Measurements from ENCODE around the gene SLAMF1. TPM values are rescaled to one million over a fixed set of nuclear protein-coding genes. Genes with fewer than 3 reads are reported as not detected.
"Not testable (repeated sequence)": the region's sequence is repeated elsewhere in the genome, so short reads cannot be mapped to it uniquely, and the experiment has no call there.

SLAMF1 gene
- total RNA-seq, 2 experiments from 2014 or later, result 166 TPM

DNA sequence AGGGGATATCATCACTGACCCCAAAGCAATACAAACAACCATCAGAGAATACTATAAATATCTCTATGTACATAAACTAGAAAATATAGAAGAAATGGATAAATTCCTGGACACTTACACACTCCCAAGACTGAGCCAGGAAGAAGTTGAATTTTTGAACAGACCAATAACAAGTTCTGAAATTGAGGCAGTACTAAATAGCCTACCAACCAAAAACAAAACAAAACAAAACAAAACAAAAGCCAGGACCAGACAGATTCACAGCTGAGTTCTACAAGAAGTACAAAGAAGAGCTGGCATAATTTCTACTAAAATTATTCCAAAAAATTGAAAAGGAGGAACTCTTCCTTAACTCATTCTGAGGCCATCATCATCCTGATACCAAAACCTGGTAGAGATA lies 86.0 kb downstream of the SLAMF1 start:
- H3K4me3 Mint-ChIP-seq, result peak overlapping the region; percentile 71
- H3K9me3 Mint-ChIP-seq, result peaks cover 14% of the 10 kb centered on the region
- POLR2A ChIA-PET, result interaction anchor here (0.9 to 3.8 kb wide), 5 partner anchors 16 to 147 kb away, joined by 3 to 31 read pairs (median 5); no protein-coding TSS in a partner anchor
- CTCF ChIA-PET, result interaction anchor here (0.7 to 2.4 kb wide), 8 partner anchors 10 to 46 kb away, joined by 3 to 8 read pairs (median 3); no protein-coding TSS in a partner anchor
- intact Hi-C loops (cut with micrococcal nuclease), result loop anchor here (1.0 to 2.0 kb wide), 2 partner anchors 16 to 40 kb away; no protein-coding TSS in a partner anchor
- peaks cover 22% of the 10 kb centered on the region for H3K36me3 Mint-ChIP-seq
- peaks cover 82% of the 10 kb centered on the region for H3K4me1 Mint-ChIP-seq (ENCODE audit: low read depth)
- H3K27me3 Mint-ChIP-seq, result no peaks in the 10 kb centered on the region
- DNase-seq, result no peak
- H3K27ac Mint-ChIP-seq, result peak overlapping the region; percentile 91

DNA sequence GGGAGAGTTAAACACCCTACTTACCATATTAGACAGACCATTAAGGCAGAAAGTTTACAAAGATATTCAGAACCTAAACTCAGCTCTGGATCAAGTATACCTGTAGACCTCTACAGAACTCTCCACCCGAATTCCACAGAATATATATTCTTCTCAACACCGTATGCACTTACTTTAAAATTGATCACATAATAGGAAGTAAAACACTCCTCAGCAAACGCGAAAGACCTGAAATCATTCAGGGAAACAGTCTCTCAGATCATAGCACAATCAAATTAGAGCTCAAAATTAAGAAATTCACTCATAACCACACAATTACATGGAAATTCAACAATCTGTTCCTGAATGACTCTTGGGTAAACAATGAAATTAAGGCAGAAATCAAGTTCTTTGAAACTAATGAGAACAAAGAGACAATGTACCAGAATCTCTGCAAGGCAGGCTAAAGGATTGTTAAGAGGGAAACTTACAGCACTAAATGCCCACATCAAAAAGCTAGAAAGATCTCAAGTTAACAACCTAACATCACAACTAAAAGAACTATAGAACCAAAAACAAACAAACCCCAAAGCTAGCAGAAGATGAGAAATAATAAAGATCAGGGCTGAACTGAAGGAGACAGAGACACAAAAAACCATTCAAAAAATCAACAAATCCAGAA lies 86.7 kb downstream of the SLAMF1 start:
- Mint-ChIP-seq H3K4me3 (peak overlapping the region; percentile 71), H3K9me3 (peaks cover 14% of the 10 kb centered on the region), H3K27ac (peak overlapping the region; percentile 91), H3K4me1 (ENCODE audit: low read depth) (peaks cover 79% of the 10 kb centered on the region), H3K27me3 (no peaks in the 10 kb centered on the region), H3K36me3 (peaks cover 21% of the 10 kb centered on the region)
- no peak for DNase-seq
- intact Hi-C loops (cut with micrococcal nuclease), result loop anchor here (2.0 kb wide), 1 partner anchor 17 kb away; no protein-coding TSS in a partner anchor
- CTCF ChIA-PET, result interaction anchor here (0.7 to 11.7 kb wide), 10 partner anchors 10 to 47 kb away, joined by 3 to 129 read pairs (median 4); no protein-coding TSS in a partner anchor
- POLR2A ChIA-PET, result interaction anchor here (0.9 to 3.8 kb wide), 6 partner anchors 16 to 148 kb away, joined by 3 to 31 read pairs (median 5); no protein-coding TSS in a partner anchor

DNA sequence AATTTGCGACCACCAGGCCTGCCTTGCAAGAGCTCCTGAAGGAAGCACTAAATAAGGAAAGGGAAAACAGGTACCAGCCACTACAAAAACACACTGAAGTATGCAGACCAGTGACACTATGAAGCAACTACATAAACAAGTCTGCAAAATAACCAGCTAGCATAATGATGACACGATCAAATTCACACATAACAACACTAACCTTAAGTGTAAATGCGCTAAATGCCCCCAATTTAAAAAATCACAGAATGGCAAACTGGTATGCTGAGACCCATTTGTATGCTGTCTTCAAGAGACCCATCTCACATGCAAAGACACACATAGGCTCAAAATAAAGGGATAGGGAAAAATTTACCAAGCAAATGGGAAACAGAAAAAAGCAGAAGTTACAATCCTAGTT lies 87.4 kb downstream of the SLAMF1 start:
- not testable (repeated sequence) for H3K27me3 Mint-ChIP-seq, DNase-seq
- peak overlapping the region; percentile 71 for H3K4me3 Mint-ChIP-seq
- peaks cover 14% of the 10 kb centered on the region for H3K9me3 Mint-ChIP-seq
- H3K36me3 Mint-ChIP-seq, result peaks cover 21% of the 10 kb centered on the region
- intact Hi-C loops (cut with micrococcal nuclease), result loop anchor here (1.0 kb wide), 1 partner anchor 9 kb away; no protein-coding TSS in a partner anchor
- H3K27ac Mint-ChIP-seq, result peak overlapping the region; percentile 91
- ChIA-PET CTCF (interaction anchor here (0.8 to 11.7 kb wide), 6 partner anchors 9 to 48 kb away, joined by 3 to 129 read pairs (median 5); no protein-coding TSS in a partner anchor), POLR2A (interaction anchor here (1.3 to 3.8 kb wide), 4 partner anchors 14 to 87 kb away, joined by 3 to 31 read pairs (median 4); partner anchors contain the start of gene SLAMF1)
- peaks cover 73% of the 10 kb centered on the region for H3K4me1 Mint-ChIP-seq (ENCODE audit: low read depth)

DNA sequence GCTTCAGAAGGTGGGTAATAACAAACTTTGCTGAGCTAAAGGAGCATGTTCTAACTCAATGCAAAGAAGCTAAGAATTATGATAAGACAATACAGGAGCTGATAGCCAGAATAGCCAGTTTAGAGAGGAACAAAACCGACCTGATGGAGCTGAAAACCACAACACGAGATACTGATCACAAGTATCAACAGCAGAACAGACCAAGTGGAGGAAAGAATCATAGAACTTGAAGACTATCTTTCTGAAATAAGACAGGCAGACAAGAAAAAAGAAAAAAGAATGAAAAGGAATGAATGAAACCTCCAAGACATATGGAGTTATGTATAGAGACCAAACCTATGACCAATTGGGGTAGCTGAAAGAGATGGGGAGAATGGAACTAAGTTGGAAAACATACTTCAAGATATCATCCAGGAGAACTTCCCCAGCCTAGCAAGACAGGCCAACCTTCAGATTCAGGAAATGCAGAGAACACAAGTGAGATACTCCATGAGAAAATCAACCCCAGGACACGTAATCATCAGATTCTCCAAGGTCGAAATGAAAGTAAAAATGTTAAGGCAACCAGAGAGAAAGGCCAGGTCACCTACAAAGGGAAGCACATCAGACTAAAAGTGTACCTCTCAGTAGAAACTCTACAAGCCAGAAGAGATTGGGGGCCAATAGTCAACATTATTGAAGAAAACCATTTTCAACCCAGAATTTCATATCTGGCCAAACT lies 88.0 kb downstream of the SLAMF1 start:
- DNase-seq, result no peak
- intact Hi-C loops (cut with micrococcal nuclease), result loop anchor here (1.0 kb wide), 1 partner anchor 9 kb away; no protein-coding TSS in a partner anchor
- POLR2A ChIA-PET, result interaction anchor here (1.2 to 3.8 kb wide), 5 partner anchors 14 to 88 kb away, joined by 3 to 31 read pairs (median 4); partner anchors contain the start of gene SLAMF1
- Mint-ChIP-seq H3K4me3 (peak overlapping the region; percentile 71), H3K9me3 (peaks cover 14% of the 10 kb centered on the region), H3K27me3 (no peaks in the 10 kb centered on the region), H3K36me3 (peaks cover 22% of the 10 kb centered on the region), H3K27ac (peak overlapping the region; percentile 91), H3K4me1 (ENCODE audit: low read depth) (peaks cover 71% of the 10 kb centered on the region)
- CTCF ChIA-PET, result interaction anchor here (1.0 to 11.7 kb wide), 6 partner anchors 9 to 64 kb away, joined by 3 to 129 read pairs (median 4); no protein-coding TSS in a partner anchor

Other genes with a start within 250 kb of the SLAMF1 start
- gene VANGL2, start 246.5 kb downstream of the SLAMF1 start, total RNA-seq, result not detected
- 10 to 100 TPM; 38.3 to 40.9 TPM for gene SLAMF6, start 123.8 kb downstream of the SLAMF1 start, total RNA-seq
- gene CD84, start 67.5 kb downstream of the SLAMF1 start, total RNA-seq, result 10 to 100 TPM; 18.6 to 20.2 TPM
- gene CD48, start 64.8 kb upstream of the SLAMF1 start, total RNA-seq, result 100 to 1,000 TPM; 190 to 194 TPM
- 10 to 100 TPM; 11.4 to 15.9 TPM for gene SLAMF7, start 92.2 kb upstream of the SLAMF1 start, total RNA-seq
- 1 to 10 TPM; 4.8 to 4.9 TPM for gene LY9, start 149.1 kb upstream of the SLAMF1 start, total RNA-seq
- gene CD244, start 215.8 kb upstream of the SLAMF1 start, total RNA-seq, result under 1 TPM in 1 of 2 experiments, not detected in 1; 0.14 TPM
- gene ITLN1, start 238.1 kb upstream of the SLAMF1 start, total RNA-seq, result not detected

Data from activated CD4-positive, alpha-beta memory T cell treated with anti-CD3 and anti-CD28 coated beads for 36 hours (primary cell).